Measurements from ENCODE around the gene MAFG.

- TF ChIP-seq, protein P1, sequence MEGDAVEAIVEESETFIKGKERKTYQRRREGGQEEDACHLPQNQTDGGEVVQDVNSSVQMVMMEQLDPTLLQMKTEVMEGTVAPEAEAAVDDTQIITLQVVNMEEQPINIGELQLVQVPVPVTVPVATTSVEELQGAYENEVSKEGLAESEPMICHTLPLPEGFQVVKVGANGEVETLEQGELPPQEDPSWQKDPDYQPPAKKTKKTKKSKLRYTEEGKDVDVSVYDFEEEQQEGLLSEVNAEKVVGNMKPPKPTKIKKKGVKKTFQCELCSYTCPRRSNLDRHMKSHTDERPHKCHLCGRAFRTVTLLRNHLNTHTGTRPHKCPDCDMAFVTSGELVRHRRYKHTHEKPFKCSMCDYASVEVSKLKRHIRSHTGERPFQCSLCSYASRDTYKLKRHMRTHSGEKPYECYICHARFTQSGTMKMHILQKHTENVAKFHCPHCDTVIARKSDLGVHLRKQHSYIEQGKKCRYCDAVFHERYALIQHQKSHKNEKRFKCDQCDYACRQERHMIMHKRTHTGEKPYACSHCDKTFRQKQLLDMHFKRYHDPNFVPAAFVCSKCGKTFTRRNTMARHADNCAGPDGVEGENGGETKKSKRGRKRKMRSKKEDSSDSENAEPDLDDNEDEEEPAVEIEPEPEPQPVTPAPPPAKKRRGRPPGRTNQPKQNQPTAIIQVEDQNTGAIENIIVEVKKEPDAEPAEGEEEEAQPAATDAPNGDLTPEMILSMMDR (IDR thresholded peaks at IDR 0.05), result no peak
- no peak for TF ChIP-seq POLR2A (IDR thresholded peaks at IDR 0.05)
Measured at GRCh38 chr17:81935709-81936084, 8.2 kb upstream of the MAFG start.

All from upper lobe of left lung (tissue), 4 donors.